Breast epithelium (tissue), 4 donors: ENCODE data around the gene ADGB. TPM values are rescaled to one million over a fixed set of nuclear protein-coding genes. Genes with fewer than 3 reads are reported as not detected.
A peak's percentile ranks its signal among the peaks of the same experiment; 100 is the strongest.
"Not testable (repeated sequence)": the region's sequence is repeated elsewhere in the genome, so short reads cannot be mapped to it uniquely, and the experiment has no call there.

Source experiments
- DNase-seq, 2 donors: peaks; one replicate each; pipeline ENCODE4 v3.0.0-alpha.2; 2019; ENCODE audit warnings: low spot score in 2 of 2
- H3K27ac ChIP-seq, 2 donors: fragments of 200-600 bp; sonication (generic) in 1 of 2; one replicate each; pipeline ENCODE4 v1.5.1; 2016 to 2019; ENCODE audit warnings: mild to moderate bottlenecking in 1 of 2
- H3K27me3 ChIP-seq, 2 donors: fragments of 200-600 bp; sonication (generic) in 1 of 2; one replicate each; pipeline versions ENCODE4 v1.5.1 to v1.6.0; 2017 to 2019; ENCODE audit warnings: control low read depth in 1 of 2, mild to moderate bottlenecking in 1 of 2
- H3K36me3 ChIP-seq: fragments of 200-600 bp; one replicate; pipeline ENCODE4 v1.5.1; 2019
- H3K4me1 ChIP-seq, 2 donors: fragments of 200-600 bp; sonication (generic); one replicate each; pipeline ENCODE4 v1.5.1; 2016 to 2019; ENCODE audit warnings: control low read depth in 1 of 2
- H3K4me3 ChIP-seq, 3 donors: fragments of 200-600 bp; sonication (generic); 1 replicate in 2 of 3; 2 replicates in 1 of 3; pipeline ENCODE4 v1.5.1; 2016 to 2019; ENCODE audit warnings: mild to moderate bottlenecking in 3 of 3, moderate library complexity in 2 of 3
- H3K9me3 ChIP-seq, 2 donors: fragments of 200-600 bp; sonication (generic) in 1 of 2; one replicate each; pipeline ENCODE4 v1.5.1; 2016 to 2019; ENCODE audit warnings: control low read depth in 1 of 2
- POLR2A ChIP-seq: fragments of 450-650 bp; IDR thresholded peaks from one replicate; pipeline ENCODE4 v1.6.1; 2016; ENCODE audit warnings: antibody characterized with exemption, mild to moderate bottlenecking, moderate library complexity
- POLR2AphosphoS5 ChIP-seq, 3 donors: sonication (generic); formaldehyde crosslinking; IDR thresholded peaks; one replicate each; pipeline ENCODE4 v1.6.1; 2017; ENCODE audit warnings: antibody characterized with exemption in 3 of 3
- intact Hi-C: fragments of 100-400 bp; cut with DNase I; formaldehyde crosslinking; loops from one replicate; pipeline ENCODE4 v1.15.1; 2023; ENCODE audit warnings: low total_unique reads
- total RNA-seq, 3 donors: library from RNA; depleted of rRNA; stranded (reverse); fragments of >200 nt; gene quantifications; one replicate each; pipeline ENCODE4 v1.1.0, GENCODE V29; 2016
- TF ChIP-seq, protein P1 (sequence below), 3 donors: fragments of 450-650 bp; IDR thresholded peaks; one replicate each; pipeline ENCODE4 v1.5.1; 2016 to 2017; ENCODE audit warnings: antibody characterized with exemption in 3 of 3, mild to moderate bottlenecking in 3 of 3, moderate library complexity in 3 of 3

The ADGB gene
- total RNA-seq, 3 donors from 2014 or later: not detected

DNA sequence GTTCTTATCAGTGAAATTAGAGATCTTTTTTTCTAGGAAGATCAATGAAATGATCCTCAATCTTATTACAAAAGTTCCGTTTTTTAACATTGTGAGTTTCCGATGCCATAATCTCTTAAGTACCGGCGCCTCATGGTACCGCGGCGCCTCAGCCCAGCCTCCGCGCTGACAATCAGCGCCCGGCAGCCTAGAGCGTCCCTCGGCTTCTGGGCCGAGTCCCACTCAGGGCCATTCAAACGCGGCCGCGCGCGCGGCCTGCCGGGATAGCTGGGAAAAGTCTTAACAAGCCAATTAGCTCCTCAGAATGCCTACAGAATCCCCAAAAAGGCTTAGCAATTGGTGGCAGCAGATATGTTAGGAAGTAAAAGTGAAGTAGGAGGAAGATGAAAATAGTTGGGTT is 204.8 kb downstream of the ADGB start:
- no peaks in the 10 kb centered on the region for H3K4me1 ChIP-seq
- H3K9me3 ChIP-seq: no peaks in the 10 kb centered on the region
- intact Hi-C loops: no loop called here
- no peaks in the 10 kb centered on the region for H3K36me3 ChIP-seq
- TF ChIP-seq POLR2AphosphoS5 (IDR thresholded peaks at IDR 0.05): no peak
- TF ChIP-seq, protein P1, sequence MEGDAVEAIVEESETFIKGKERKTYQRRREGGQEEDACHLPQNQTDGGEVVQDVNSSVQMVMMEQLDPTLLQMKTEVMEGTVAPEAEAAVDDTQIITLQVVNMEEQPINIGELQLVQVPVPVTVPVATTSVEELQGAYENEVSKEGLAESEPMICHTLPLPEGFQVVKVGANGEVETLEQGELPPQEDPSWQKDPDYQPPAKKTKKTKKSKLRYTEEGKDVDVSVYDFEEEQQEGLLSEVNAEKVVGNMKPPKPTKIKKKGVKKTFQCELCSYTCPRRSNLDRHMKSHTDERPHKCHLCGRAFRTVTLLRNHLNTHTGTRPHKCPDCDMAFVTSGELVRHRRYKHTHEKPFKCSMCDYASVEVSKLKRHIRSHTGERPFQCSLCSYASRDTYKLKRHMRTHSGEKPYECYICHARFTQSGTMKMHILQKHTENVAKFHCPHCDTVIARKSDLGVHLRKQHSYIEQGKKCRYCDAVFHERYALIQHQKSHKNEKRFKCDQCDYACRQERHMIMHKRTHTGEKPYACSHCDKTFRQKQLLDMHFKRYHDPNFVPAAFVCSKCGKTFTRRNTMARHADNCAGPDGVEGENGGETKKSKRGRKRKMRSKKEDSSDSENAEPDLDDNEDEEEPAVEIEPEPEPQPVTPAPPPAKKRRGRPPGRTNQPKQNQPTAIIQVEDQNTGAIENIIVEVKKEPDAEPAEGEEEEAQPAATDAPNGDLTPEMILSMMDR (IDR thresholded peaks at IDR 0.05): no peak
- no peak for TF ChIP-seq POLR2A
- H3K4me3 ChIP-seq: peak overlapping the region in 1 of 3 donors; percentile 48
- H3K27me3 ChIP-seq: no peaks in the 10 kb centered on the region
- no peak for DNase-seq
- no peak overlapping the region for H3K27ac ChIP-seq

DNA sequence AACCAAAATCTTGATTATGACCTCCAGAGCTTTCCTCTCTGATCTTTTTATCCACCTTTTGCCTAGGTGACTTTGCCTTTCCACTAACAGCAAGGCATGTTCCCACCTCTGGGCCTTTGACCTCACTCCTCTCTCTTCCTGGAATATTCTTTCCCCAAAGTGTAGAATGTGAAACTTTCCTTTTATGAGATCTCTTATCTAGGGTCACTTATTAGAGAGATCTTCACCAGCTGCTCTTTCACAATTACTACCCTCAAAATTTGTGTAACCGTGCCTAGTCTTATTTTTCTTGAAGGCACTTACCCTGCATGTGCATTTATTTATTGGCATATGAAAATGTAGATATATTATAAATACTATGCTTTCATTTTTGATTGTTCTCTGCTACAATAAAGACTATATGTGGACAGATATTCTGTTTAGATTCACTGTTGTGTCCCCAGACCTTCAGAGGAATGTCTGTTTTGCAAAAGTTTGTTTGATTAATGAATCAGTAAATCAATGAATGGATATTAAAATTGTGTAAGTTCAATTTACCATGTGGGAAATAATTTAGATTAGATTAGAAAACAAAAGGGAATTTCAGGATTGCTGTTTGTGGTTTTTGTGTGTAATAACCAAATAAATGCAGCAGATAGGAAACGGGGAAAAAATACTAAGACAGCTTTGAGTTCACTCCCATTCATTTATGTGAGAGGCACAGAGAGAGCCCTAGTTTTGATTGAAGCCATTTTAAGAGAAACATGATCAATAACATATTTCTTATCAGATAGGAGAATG is 207.0 kb downstream of the ADGB start:
- Histone ChIP-seq H3K4me1 (no peaks in the 10 kb centered on the region), H3K27ac (no peak overlapping the region), H3K36me3 (no peaks in the 10 kb centered on the region), H3K4me3 (no peak overlapping the region), H3K9me3 (no peaks in the 10 kb centered on the region), H3K27me3 (no peaks in the 10 kb centered on the region)
- intact Hi-C loops: no loop called here
- no peak for DNase-seq
- TF ChIP-seq POLR2A (no peak), POLR2AphosphoS5 (IDR thresholded peaks at IDR 0.05) (no peak)
- TF ChIP-seq, protein P1 (IDR thresholded peaks at IDR 0.05): no peak

DNA sequence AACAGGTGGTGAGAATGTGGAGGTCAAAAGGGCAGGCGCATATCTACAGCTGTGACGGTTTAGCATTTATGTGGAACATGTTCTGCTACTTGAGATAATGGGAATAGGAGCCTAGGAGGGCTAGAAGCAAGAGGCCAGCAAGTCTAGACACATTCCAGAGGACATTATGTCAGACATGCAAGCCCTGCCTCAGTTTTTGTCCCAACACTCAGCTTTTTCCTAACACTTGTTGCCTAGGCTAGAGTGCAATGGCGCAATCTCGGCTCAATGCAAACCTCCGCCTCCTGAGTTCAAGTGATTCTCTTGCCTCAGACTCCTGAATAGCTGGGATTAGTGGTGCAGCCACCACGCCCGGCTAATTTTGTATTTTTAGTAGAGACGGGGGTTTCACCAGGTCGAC is 210.2 kb downstream of the ADGB start:
- H3K4me1 ChIP-seq, DNase-seq, H3K27ac ChIP-seq, H3K27me3 ChIP-seq, H3K9me3 ChIP-seq, H3K36me3 ChIP-seq, H3K4me3 ChIP-seq, intact Hi-C loops: not testable (repeated sequence)

DNA sequence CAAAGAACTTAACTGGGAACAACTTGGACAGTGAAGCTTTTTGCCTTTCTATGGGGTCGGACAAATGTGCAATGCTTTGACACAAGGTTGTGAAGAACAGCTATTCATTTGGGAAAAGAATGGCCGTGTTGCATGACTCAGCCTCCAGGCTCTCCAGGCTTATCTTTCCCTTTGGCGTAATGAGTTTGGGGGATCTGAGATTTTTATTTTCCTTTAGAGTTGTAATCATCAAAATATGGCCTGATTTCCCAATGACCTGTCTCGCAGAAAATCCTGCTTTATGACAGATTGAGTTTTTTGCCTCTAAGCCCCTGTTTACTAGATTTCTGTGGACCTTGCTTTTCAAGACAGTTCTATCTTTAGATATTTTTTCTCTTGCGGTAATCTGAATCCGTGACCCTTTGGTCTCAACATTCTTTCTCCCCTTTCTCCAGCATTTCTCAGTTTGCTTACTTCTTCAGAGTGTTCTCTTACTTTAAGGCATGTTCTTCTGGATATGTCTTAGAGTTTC is 214.1 kb downstream of the ADGB start:
- H3K27ac ChIP-seq, H3K4me3 ChIP-seq, H3K9me3 ChIP-seq, DNase-seq, H3K36me3 ChIP-seq, H3K27me3 ChIP-seq, H3K4me1 ChIP-seq, intact Hi-C loops: not testable (repeated sequence)

DNA sequence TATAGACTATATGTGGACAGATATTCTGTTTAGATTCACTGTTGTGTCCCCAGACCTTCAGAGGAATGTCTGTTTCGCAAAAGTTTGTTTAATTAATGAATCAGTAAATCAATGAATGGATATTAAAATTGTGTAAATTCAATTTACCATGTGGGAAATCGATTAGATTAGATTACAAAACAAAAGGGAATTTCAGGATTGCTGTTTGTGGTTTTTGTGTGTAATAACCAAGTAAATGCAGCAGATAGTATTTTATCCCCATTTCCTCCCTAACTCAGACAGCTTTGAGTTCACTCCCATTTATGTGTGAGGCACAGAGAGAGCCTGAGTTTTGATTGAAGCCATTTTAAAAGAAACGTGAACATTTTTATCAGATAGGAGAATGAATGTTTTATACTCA is 214.8 kb downstream of the ADGB start:
- H3K27me3 ChIP-seq: no peaks in the 10 kb centered on the region
- TF ChIP-seq POLR2A (no peak), POLR2AphosphoS5 (IDR thresholded peaks at IDR 0.05) (no peak)
- TF ChIP-seq, protein P1 (IDR thresholded peaks at IDR 0.05): no peak
- DNase-seq: no peak
- no peak overlapping the region for H3K27ac ChIP-seq
- intact Hi-C loops: no loop called here
- no peaks in the 10 kb centered on the region for H3K36me3 ChIP-seq
- no peaks in the 10 kb centered on the region for H3K4me1 ChIP-seq
- no peaks in the 10 kb centered on the region for H3K9me3 ChIP-seq
- no peak overlapping the region for H3K4me3 ChIP-seq

DNA sequence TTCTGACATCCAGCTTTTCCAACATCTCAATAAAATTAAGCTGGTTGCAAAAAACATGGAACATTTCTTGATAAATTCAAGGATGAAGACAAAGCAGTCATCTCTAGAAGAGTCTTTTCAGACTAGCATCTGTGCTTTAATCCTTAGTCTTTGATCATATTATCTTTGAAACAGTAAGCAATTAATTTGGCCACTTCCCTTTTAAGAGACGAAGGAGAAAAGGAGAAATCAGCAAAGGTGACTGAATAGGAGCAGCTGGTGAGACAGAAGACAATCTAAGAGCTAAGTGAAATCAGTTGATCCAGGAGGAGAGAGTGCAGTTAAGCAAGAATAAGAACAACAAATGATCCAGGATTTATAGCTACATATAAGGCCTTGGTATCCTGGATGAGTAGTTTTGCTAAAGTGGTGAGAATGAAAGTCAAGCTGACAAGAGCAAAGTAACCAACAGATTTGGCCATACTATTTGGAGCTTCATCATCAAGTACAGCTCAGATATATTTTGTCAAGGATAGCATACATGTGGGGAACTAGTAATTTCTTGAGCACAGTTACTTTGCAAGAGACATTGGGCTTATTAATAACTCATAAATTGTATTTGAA is 215.5 kb downstream of the ADGB start:
- Histone ChIP-seq H3K36me3 (no peaks in the 10 kb centered on the region), H3K27ac (no peak overlapping the region), H3K9me3 (no peaks in the 10 kb centered on the region), H3K4me1 (no peaks in the 10 kb centered on the region), H3K4me3 (no peak overlapping the region), H3K27me3 (no peaks in the 10 kb centered on the region)
- no peak for DNase-seq
- intact Hi-C loops: no loop called here
- TF ChIP-seq POLR2A: no peak
- no peak for TF ChIP-seq POLR2AphosphoS5 (IDR thresholded peaks at IDR 0.05)
- TF ChIP-seq, protein P1 (IDR thresholded peaks at IDR 0.05): no peak

DNA sequence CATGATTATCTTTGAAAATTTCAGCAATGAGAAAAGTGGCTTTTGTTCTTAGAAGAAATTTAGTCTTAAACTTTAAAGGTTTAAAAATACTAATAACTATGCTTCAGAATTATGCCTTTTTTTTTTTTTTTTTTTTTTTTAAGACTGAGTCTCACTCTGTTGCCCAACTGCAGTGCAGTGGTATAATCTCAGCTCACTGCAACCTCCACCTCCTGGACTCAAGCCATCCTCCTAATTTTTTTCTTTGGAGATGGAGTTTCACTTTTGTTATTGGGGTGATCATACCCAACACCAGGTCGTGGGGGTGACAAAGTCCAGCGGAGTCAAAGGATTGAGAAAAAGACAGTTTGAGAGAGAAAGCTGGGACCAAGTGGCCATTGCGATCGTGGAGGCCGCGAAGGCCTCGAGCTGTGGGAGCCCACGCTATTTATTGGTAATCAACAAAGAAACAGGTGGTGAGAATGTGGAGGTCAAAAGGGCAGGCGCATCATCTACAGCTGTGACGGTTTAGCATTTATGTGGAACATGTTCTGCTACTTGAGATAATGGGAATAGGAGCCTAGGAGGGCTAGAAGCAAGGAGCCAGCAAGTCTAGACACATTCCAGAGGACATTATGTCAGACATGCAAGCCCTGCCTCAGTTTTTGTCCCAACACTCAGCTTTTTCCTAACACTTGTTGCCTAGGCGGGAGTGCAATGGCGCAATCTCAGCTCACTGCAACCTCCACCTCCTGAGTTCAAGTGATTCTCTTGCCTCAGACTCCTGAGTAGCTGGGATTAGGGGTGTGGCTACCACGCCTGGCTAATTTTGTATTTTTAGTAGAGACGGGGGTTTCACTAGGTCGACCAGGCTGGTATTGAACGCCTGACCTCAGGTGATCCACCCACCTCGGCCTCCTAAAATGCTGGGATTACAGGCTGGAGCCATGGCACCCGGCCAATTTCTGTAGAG is 217.0 kb downstream of the ADGB start:
- H3K4me3 ChIP-seq, DNase-seq, H3K4me1 ChIP-seq, H3K36me3 ChIP-seq, H3K27me3 ChIP-seq, intact Hi-C loops, H3K9me3 ChIP-seq, H3K27ac ChIP-seq: not testable (repeated sequence)
